ENCODE data around the gene CYTH4. TPM values are rescaled to one million over a fixed set of nuclear protein-coding genes. Genes with fewer than 3 reads are reported as not detected.

The CYTH4 gene
- total RNA-seq, 4 donors from 2014 or later: 0.55 to 4.3 (median 2.7) TPM

DNA sequence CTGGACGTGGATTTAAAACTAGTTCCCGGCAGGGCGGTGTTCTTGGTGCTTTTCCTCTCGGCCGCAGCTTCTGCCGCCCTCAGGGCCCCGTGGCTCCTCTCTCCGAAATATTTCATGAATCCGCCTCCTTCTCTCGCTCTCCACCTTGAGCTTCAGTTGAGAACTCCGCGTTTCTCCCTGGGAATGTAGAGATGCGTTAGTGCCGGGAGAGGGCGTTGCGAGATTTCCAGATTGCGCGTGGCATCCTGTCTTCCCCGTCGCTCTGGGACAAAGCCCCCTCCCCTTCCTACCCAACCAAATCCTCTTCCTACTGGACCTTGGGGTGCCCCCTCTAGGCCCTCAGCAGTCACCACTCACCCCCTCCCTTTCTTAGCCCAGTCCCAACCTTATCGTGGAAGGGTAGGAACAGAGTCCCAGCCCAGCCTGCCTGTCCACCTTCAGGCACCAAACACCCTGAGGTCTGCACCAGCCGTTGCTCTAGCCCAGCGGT lies 22.7 kb upstream of the CYTH4 start:
- no peak overlapping the region for H3K27ac ChIP-seq
- H3K27me3 ChIP-seq: peaks cover 80% of the 10 kb centered on the region
- peaks cover 15% of the 10 kb centered on the region for H3K4me1 ChIP-seq
- no peaks in the 10 kb centered on the region for H3K9me3 ChIP-seq
- no peaks in the 10 kb centered on the region for H3K36me3 ChIP-seq
- WGBS: 8% methylated on average over 23 of the region's 23 CpGs
- no peak overlapping the region for H3K4me3 ChIP-seq
- no peak for TF ChIP-seq EP300 (IDR thresholded peaks at IDR 0.05)
- no peak for TF ChIP-seq POLR2AphosphoS5 (IDR thresholded peaks at IDR 0.05)
- no peak for TF ChIP-seq POLR2A (IDR thresholded peaks at IDR 0.05)
- TF ChIP-seq, protein P1, sequence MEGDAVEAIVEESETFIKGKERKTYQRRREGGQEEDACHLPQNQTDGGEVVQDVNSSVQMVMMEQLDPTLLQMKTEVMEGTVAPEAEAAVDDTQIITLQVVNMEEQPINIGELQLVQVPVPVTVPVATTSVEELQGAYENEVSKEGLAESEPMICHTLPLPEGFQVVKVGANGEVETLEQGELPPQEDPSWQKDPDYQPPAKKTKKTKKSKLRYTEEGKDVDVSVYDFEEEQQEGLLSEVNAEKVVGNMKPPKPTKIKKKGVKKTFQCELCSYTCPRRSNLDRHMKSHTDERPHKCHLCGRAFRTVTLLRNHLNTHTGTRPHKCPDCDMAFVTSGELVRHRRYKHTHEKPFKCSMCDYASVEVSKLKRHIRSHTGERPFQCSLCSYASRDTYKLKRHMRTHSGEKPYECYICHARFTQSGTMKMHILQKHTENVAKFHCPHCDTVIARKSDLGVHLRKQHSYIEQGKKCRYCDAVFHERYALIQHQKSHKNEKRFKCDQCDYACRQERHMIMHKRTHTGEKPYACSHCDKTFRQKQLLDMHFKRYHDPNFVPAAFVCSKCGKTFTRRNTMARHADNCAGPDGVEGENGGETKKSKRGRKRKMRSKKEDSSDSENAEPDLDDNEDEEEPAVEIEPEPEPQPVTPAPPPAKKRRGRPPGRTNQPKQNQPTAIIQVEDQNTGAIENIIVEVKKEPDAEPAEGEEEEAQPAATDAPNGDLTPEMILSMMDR (IDR thresholded peaks at IDR 0.05): peak in 1 of 2 donors; percentile 14
- no peak for DNase-seq (ENCODE audit: low spot score in 2 of 2)

DNA sequence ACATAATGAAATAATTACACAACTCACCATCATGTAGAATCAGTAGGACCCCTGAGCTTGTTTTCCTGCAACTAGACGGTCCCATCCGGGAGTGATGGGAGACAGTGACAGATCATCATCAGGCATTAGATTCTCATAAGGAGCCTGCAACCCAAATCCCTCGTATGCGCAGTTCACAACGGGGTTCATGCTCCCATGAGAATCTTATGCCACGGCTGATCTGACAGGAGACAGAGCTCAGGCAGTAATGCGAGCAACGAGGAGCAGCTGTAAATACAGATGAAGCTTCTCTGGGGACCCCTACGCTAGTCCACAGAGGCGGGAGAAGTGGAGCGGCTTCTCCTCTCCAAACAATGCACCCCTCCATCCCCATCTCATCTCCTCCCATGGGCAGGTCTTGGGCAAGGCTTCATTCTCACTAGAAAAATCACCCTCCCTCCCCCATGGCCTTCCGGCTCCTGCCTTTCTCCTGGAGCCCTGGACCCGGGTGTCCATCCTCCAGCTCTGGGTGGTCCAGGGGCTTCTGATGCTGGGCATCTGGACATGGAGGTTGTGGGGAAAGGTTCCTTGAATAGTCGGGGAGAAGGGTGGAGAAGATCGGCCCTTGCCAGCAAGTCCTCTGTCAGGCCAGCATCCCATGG lies 22.0 kb upstream of the CYTH4 start:
- DNase-seq (ENCODE audit: low spot score in 2 of 2): no peak
- 59% methylated on average over 7 of the region's 15 CpGs for WGBS
- no peaks in the 10 kb centered on the region for H3K36me3 ChIP-seq
- no peaks in the 10 kb centered on the region for H3K9me3 ChIP-seq
- H3K4me3 ChIP-seq: no peak overlapping the region
- TF ChIP-seq POLR2A (IDR thresholded peaks at IDR 0.05) (no peak), POLR2AphosphoS5 (IDR thresholded peaks at IDR 0.05) (no peak), EP300 (IDR thresholded peaks at IDR 0.05) (no peak)
- TF ChIP-seq, protein P1 (IDR thresholded peaks at IDR 0.05): no peak
- H3K4me1 ChIP-seq: peaks cover 15% of the 10 kb centered on the region
- peaks cover 73% of the 10 kb centered on the region for H3K27me3 ChIP-seq
- no peak overlapping the region for H3K27ac ChIP-seq

DNA sequence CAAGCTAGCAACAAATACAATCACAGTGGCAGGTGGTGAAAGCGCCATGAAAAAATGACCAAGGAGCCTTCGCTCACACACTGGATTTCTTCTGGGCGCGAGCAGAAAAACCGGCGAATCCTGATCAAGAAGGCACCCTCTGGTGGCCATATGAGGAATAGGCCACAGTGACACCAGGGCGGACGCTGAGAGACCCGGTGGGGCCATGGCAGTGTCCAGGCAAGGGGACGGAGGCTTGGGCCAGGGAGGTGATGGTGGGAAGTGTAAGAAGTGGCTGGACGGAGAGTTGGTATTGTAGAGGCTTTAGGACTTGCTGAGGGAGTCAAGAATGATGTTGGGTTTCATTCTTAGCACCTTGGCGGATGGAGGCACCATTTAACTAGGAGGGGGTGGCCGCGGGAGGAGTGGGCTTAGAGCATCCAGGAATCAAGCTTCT lies 21.4 kb upstream of the CYTH4 start:
- TF ChIP-seq, protein P1 (IDR thresholded peaks at IDR 0.05): peak; percentile 60 to 87
- no peak for TF ChIP-seq POLR2AphosphoS5 (IDR thresholded peaks at IDR 0.05)
- no peak for TF ChIP-seq POLR2A (IDR thresholded peaks at IDR 0.05)
- no peaks in the 10 kb centered on the region for H3K36me3 ChIP-seq
- peaks cover 15% of the 10 kb centered on the region for H3K4me1 ChIP-seq
- H3K9me3 ChIP-seq: no peaks in the 10 kb centered on the region
- WGBS: 26% methylated on average over 14 of the region's 14 CpGs
- H3K4me3 ChIP-seq: no peak overlapping the region
- no peak for DNase-seq (ENCODE audit: low spot score in 2 of 2)
- H3K27me3 ChIP-seq: peaks cover 66% of the 10 kb centered on the region
- H3K27ac ChIP-seq: no peak overlapping the region

DNA sequence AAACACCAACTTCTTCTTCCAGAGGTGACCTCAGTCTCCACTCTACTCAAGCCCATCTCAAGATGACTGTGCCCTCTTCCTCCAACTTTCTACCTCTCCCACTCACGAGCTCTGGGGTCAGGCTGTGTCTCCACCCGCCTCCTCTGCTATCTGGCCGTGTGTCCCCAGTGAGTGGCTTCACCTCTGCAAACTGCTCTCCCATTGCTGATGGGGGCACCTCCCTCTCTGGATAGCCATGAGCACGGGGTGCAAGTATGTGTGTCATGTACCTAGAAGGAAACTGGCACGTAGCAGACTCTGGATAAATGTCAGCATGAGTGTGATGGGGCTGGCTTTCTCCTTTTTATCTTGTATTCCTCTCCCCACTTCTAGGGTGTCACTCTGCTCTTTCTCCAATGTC lies 20.0 kb upstream of the CYTH4 start:
- no peak overlapping the region for H3K27ac ChIP-seq
- peaks cover 15% of the 10 kb centered on the region for H3K4me1 ChIP-seq
- no peak for TF ChIP-seq EP300 (IDR thresholded peaks at IDR 0.05)
- no peak for TF ChIP-seq POLR2AphosphoS5 (IDR thresholded peaks at IDR 0.05)
- TF ChIP-seq POLR2A (IDR thresholded peaks at IDR 0.05): no peak
- TF ChIP-seq, protein P1 (IDR thresholded peaks at IDR 0.05): no peak
- H3K4me3 ChIP-seq: no peak overlapping the region
- H3K36me3 ChIP-seq: no peaks in the 10 kb centered on the region
- H3K9me3 ChIP-seq: no peaks in the 10 kb centered on the region
- H3K27me3 ChIP-seq: peaks cover 60% of the 10 kb centered on the region
- DNase-seq (ENCODE audit: low spot score in 2 of 2): no peak
- 58% methylated on average over 5 of the region's 5 CpGs for WGBS

DNA sequence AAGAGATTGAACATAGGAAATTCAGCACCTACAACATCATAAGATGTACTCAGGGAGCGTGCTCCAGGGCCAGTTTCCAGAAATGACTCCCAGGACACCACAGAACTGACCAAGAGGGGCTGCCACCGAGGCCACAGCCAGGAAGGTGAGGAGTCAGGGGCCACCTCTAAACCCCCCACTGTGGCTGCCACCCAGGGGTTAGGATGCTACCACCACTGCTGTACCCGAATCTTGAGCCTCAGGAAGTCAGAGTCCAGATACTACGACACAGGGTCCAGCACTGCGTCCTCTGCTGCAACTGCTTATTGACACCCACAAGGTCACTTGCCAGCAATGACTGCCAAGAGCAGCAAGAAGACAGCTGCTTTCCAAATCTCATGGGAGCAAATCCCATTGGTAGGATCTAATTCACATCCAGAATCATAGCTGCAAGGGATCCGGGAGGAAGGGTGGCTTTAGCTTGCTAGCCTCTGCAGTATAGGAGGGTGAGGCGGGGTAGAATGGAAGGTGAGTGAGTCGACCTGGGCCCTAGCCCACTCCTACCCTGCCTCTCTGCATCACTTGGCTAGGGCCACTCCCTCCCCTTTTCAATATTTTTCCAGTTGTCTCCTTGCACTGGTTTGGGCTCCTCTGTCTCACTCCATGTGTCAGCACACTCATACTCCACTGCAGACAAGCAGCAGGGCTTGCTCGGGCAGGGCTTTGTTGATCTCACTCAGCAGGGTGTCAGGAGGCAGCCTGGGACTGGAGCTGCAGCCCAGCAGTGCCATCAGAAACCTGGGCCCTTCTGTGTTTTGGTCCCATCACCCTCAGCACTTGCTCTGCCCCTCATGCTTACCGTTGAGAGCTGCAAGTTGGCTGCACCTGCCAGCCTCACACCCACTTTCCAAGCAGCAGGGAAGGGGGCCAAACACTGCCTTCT lies 18.1 kb upstream of the CYTH4 start:
- no peak for TF ChIP-seq POLR2A (IDR thresholded peaks at IDR 0.05)
- no peak for TF ChIP-seq POLR2AphosphoS5 (IDR thresholded peaks at IDR 0.05)
- Histone ChIP-seq H3K36me3 (no peaks in the 10 kb centered on the region), H3K4me1 (peaks cover 11% of the 10 kb centered on the region), H3K9me3 (no peaks in the 10 kb centered on the region), H3K27me3 (peaks cover 46% of the 10 kb centered on the region), H3K27ac (no peak overlapping the region), H3K4me3 (no peak overlapping the region)
- DNase-seq (ENCODE audit: low spot score in 2 of 2): no peak
- WGBS: 84% methylated on average over 9 of the region's 10 CpGs
